H1 (cell line): ENCODE results near the gene SLC36A4. TPM values are rescaled to one million over a fixed set of nuclear protein-coding genes. Genes with fewer than 3 reads are reported as not detected.

Experiments used
- CTCF ChIA-PET: fragments of 300-600 bp; sonication (Branson Sonifier 250); formaldehyde crosslinking; loops from one replicate; lab custom pipeline; 2021; ENCODE audit not compliant: partially characterized antibody; lab: Charles Lee
- POLR2A ChIA-PET: fragments of 300-600 bp; sonication (Branson Sonifier 250); formaldehyde crosslinking; loops from one replicate; lab custom pipeline; 2021; ENCODE audit warnings: inconsistent platforms; ENCODE audit not compliant: partially characterized antibody; lab: Charles Lee
- DNase-seq, 2 experiments: peaks; one replicate each; pipeline versions ENCODE4 v3.0.0 to v3.0.0-alpha.2; 2010 to 2022; ENCODE audit warnings: low spot score in 2 of 2, low read depth in 1 of 2, mixed read lengths in 1 of 2
- FAIRE-seq: peaks from 2 replicates; lab custom pipeline; 2011; peaks lifted over from hg19 to GRCh38; lab: Jason Lieb, UNC
- H2AFZ ChIP-seq: 2 replicates; pipeline ENCODE4 v1.8.1; 2012; ENCODE audit warnings: low read length, inconsistent platforms
- H2AK5ac ChIP-seq: 2 replicates; pipeline ENCODE4 v1.6.1; 2013; ENCODE audit warnings: low read depth, low read length
- H2BK120ac ChIP-seq: replicated peaks from 2 replicates; pipeline ENCODE3; 2013; ENCODE audit warnings: low read depth, low read length, inconsistent platforms
- H2BK12ac ChIP-seq: 2 replicates; pipeline ENCODE4 v1.6.1; 2013; ENCODE audit warnings: low read depth, low read length
- H2BK15ac ChIP-seq: 2 replicates; pipeline ENCODE4 v1.6.1; 2013; ENCODE audit warnings: low read length
- H2BK20ac ChIP-seq: 2 replicates; pipeline ENCODE4 v1.6.1; 2013; ENCODE audit warnings: low read length
- H2BK5ac ChIP-seq: 2 replicates; pipeline ENCODE4 v1.6.1; 2013; ENCODE audit warnings: low read depth, low read length
- H3K14ac ChIP-seq: 2 replicates; pipeline ENCODE4 v1.6.1; 2013; ENCODE audit warnings: inconsistent platforms; ENCODE audit not compliant: insufficient read length
- H3K18ac ChIP-seq: 2 replicates; pipeline ENCODE4 v1.6.1; 2013; ENCODE audit warnings: low read length; ENCODE audit errors: extremely low read depth
- H3K23ac ChIP-seq: 2 replicates; pipeline ENCODE4 v1.6.1; 2013; ENCODE audit warnings: inconsistent platforms; ENCODE audit not compliant: insufficient read length
- H3K23me2 ChIP-seq: 2 replicates; pipeline ENCODE4 v1.6.1; 2013; ENCODE audit warnings: low read depth, low read length
- H3K27ac ChIP-seq: 2 replicates; pipeline ENCODE4 v1.6.1; 2011; ENCODE audit warnings: low read depth, low read length, inconsistent platforms
- H3K27me3 ChIP-seq, 4 experiments: replicated peaks in 1 of 4; 1 replicate in 1 of 4; 2 replicates in 3 of 4; pipeline versions ENCODE4 v1.6.1 to v1.8.1; 2011 to 2013; ENCODE audit warnings: low read length in 3 of 4, mild to moderate bottlenecking in 3 of 4, inconsistent platforms in 2 of 4, mixed read lengths in 2 of 4, moderate library complexity in 1 of 4; ENCODE audit not compliant: control insufficient read depth in 3 of 4, insufficient read depth in 3 of 4; ENCODE audit errors: extremely low read depth in 1 of 4
- H3K36me3 ChIP-seq, 4 experiments: 2 replicates each; pipeline versions ENCODE4 v1.6.1 to v1.8.1; 2011 to 2013; ENCODE audit warnings: mild to moderate bottlenecking in 4 of 4, low read length in 3 of 4, moderate library complexity in 2 of 4, control low read depth in 1 of 4, inconsistent platforms in 1 of 4; ENCODE audit not compliant: insufficient read depth in 4 of 4, control insufficient read depth in 2 of 4
- H3K4ac ChIP-seq: replicated peaks from 2 replicates; pipeline ENCODE3; 2013; ENCODE audit warnings: low read length, low read depth, mixed read lengths, inconsistent platforms; ENCODE audit not compliant: insufficient read length
- H3K4me1 ChIP-seq, 4 experiments: replicated peaks in 1 of 4; 1 replicate in 1 of 4; 2 replicates in 3 of 4; pipeline versions ENCODE4 v1.6.1 to v1.8.1; 2011 to 2013; ENCODE audit warnings: low read length in 3 of 4, inconsistent platforms in 2 of 4, mixed read lengths in 1 of 4; ENCODE audit not compliant: insufficient read depth in 4 of 4, control insufficient read depth in 3 of 4
- H3K4me2 ChIP-seq, 2 experiments: 2 replicates each; pipeline versions ENCODE4 v1.6.1 to v1.8.1; 2011 to 2013; ENCODE audit warnings: low read depth in 2 of 2, low read length in 2 of 2, control low read depth in 1 of 2, inconsistent platforms in 1 of 2, mild to moderate bottlenecking in 1 of 2; ENCODE audit not compliant: insufficient read depth in 1 of 2
- H3K4me3 ChIP-seq, 4 experiments: fragments of 200-600, 300-600 bp in 1 of 4; sonication (generic), shearing (Covaris generic), sonication (Bioruptor Twin) in 1 of 4; 2 replicates each; pipeline versions ENCODE4 v1.5.1 to v1.8.1; 2011 to 2016; ENCODE audit warnings: low read length in 4 of 4, low read depth in 3 of 4, control low read depth in 2 of 4, inconsistent platforms in 2 of 4, mild to moderate bottlenecking in 2 of 4, mixed read lengths in 1 of 4, moderate library complexity in 1 of 4; ENCODE audit not compliant: insufficient read depth in 2 of 4; ENCODE audit errors: extremely low read depth in 1 of 4
- H3K56ac ChIP-seq: replicated peaks from 2 replicates; pipeline ENCODE3; 2013; ENCODE audit warnings: low read depth, mild to moderate bottlenecking, mixed read lengths, low read length, inconsistent platforms; ENCODE audit not compliant: insufficient read length
- H3K79me1 ChIP-seq: 2 replicates; pipeline ENCODE4 v1.6.1; 2013; ENCODE audit warnings: low read depth, low read length, control low read depth
- H3K79me2 ChIP-seq, 2 experiments: 2 replicates each; pipeline versions ENCODE4 v1.6.1 to v1.8.1; 2012 to 2013; ENCODE audit warnings: low read length in 2 of 2, mild to moderate bottlenecking in 2 of 2, inconsistent platforms in 1 of 2; ENCODE audit not compliant: insufficient read depth in 2 of 2, control insufficient read depth in 1 of 2
- H3K9ac ChIP-seq, 4 experiments: replicated peaks in 1 of 4; 1 replicate in 1 of 4; 2 replicates in 3 of 4; pipeline versions ENCODE4 v1.6.1 to v1.8.1; 2011 to 2013; ENCODE audit warnings: low read depth in 3 of 4, low read length in 3 of 4, control low read depth in 2 of 4, mild to moderate bottlenecking in 2 of 4, moderate library complexity in 2 of 4, inconsistent platforms in 1 of 4; ENCODE audit errors: extremely low read depth in 1 of 4
- H3K9me3 ChIP-seq, 2 experiments: 2 replicates each; pipeline versions ENCODE4 v1.6.1 to v1.8.1; 2012 to 2013; ENCODE audit warnings: mild to moderate bottlenecking in 2 of 2, moderate library complexity in 2 of 2, control low read depth in 1 of 2, inconsistent platforms in 1 of 2, low read depth in 1 of 2, low read length in 1 of 2, mixed read lengths in 1 of 2; ENCODE audit not compliant: insufficient read depth in 2 of 2
- H4K20me1 ChIP-seq, 2 experiments: replicated peaks in 1 of 2; 2 replicates each; pipeline versions ENCODE3 to v1.8.1; 2011 to 2013; ENCODE audit warnings: inconsistent platforms in 2 of 2, low read length in 2 of 2, mild to moderate bottlenecking in 1 of 2; ENCODE audit not compliant: insufficient read depth in 2 of 2, control insufficient read depth in 1 of 2
- H4K5ac ChIP-seq: 2 replicates; pipeline ENCODE4 v1.6.1; 2013; ENCODE audit warnings: low read length, low read depth, mixed read lengths, inconsistent platforms; ENCODE audit not compliant: insufficient read length
- H4K8ac ChIP-seq: 2 replicates; pipeline ENCODE4 v1.8.0; 2013; ENCODE audit warnings: mild to moderate bottlenecking, moderate library complexity, low read length, inconsistent platforms; ENCODE audit not compliant: insufficient read depth; ENCODE audit errors: extremely low read depth
- H4K91ac ChIP-seq: replicated peaks from 2 replicates; pipeline ENCODE3; 2013; ENCODE audit warnings: low read length, mixed read lengths, inconsistent platforms; ENCODE audit not compliant: insufficient read length
- BACH1 ChIP-seq: IDR thresholded peaks from 2 replicates; pipeline ENCODE4 v1.6.1; 2012; ENCODE audit warnings: low read length, improper control_type of control experiment
- BCL11A ChIP-seq, 2 experiments: IDR thresholded peaks; one replicate each; pipeline ENCODE4 v1.6.1; 2011; ENCODE audit warnings: low read depth in 2 of 2, low read length in 2 of 2, mild to moderate bottlenecking in 2 of 2
- CEBPB ChIP-seq: IDR thresholded peaks from 2 replicates; pipeline ENCODE4 v1.6.1; 2012; ENCODE audit warnings: low read depth, low read length
- CHD1 ChIP-seq: IDR thresholded peaks from 2 replicates; pipeline ENCODE4 v1.6.1; 2012; ENCODE audit warnings: low read depth, low read length, improper control_type of control experiment
- CREB1 ChIP-seq: IDR thresholded peaks from 2 replicates; pipeline ENCODE4 v1.6.1; 2012; ENCODE audit warnings: inconsistent platforms
- EP300 ChIP-seq, 2 experiments: IDR thresholded peaks; 1 replicate in 1 of 2; 2 replicates in 1 of 2; pipeline ENCODE4 v1.6.1; 2011 to 2012; ENCODE audit warnings: low read depth in 2 of 2, low read length in 2 of 2, mild to moderate bottlenecking in 2 of 2, borderline replicate concordance in 1 of 2, inconsistent platforms in 1 of 2, moderate library complexity in 1 of 2
- GABPA ChIP-seq: IDR thresholded peaks from 2 replicates; pipeline ENCODE4 v1.6.1; 2011; ENCODE audit warnings: mild to moderate bottlenecking, low read length, moderate library complexity, borderline replicate concordance; ENCODE audit not compliant: insufficient read depth
- GTF2F1 ChIP-seq: IDR thresholded peaks from 2 replicates; pipeline ENCODE4 v1.6.1; 2012; ENCODE audit warnings: low read depth, low read length, improper control_type of control experiment, borderline replicate concordance
- HDAC6 ChIP-seq: IDR thresholded peaks from one replicate; pipeline ENCODE4 v1.7.1; 2012; ENCODE audit warnings: low read depth, mild to moderate bottlenecking, inconsistent platforms, low read length, moderate library complexity
- POLR2A ChIP-seq, 2 experiments: IDR thresholded peaks; 1 replicate in 1 of 2; 2 replicates in 1 of 2; pipeline ENCODE4 v1.6.1; 2011; ENCODE audit warnings: low read depth in 2 of 2, low read length in 2 of 2, mild to moderate bottlenecking in 2 of 2; ENCODE audit errors: control extremely low read depth in 1 of 2
- POLR2AphosphoS5 ChIP-seq: IDR thresholded peaks from 2 replicates; pipeline ENCODE4 v1.6.1; 2011; ENCODE audit warnings: low read depth, low read length
- TAF1 ChIP-seq: IDR thresholded peaks from 2 replicates; pipeline ENCODE4 v1.6.1; 2011; ENCODE audit warnings: mild to moderate bottlenecking, low read depth, low read length
- WGBS, 2 experiments: shearing (Covaris generic) in 1 of 2; methylation state at CpG; one replicate each; pipeline versions ENCODE4 v1.1.6 to v1.1.7; 2013 to 2015; ENCODE audit warnings: low lambda C conversion rate in 2 of 2, mixed read lengths in 2 of 2, inconsistent platforms in 1 of 2, low coverage in 1 of 2, missing lambda C conversion rate in 1 of 2; ENCODE audit not compliant: insufficient replicate concordance in 2 of 2, insufficient coverage in 1 of 2, insufficient read length in 1 of 2; ENCODE audit errors: extremely low coverage in 1 of 2, missing lambda C conversion rate in 1 of 2; 5-methylcytosine and 5-hydroxymethylcytosine counted together
- polyA plus RNA-seq, 7 experiments: library from polyadenylated mRNA; depleted of rRNA in 3 of 7; stranded (reverse) in 5 of 7; unstranded in 2 of 7; fragments of >200 nt in 5 of 7; fragments of 200-250 nt in 2 of 7; gene quantifications; 1 replicate in 5 of 7; 2 replicates in 1 of 7; 4 replicates in 1 of 7; pipeline versions ENCODE4 v1.2.1 to v1.2.3, GENCODE V29; 2011 to 2013; ENCODE audit warnings: missing spikeins in 2 of 7, mixed read lengths in 2 of 7
- total RNA-seq: library from RNA; stranded (reverse); fragmentation: NEBNext Ultra II Directional; extraction: Animal tissue kit (Norgen Biotek cat#: 25700); gene quantifications from 2 replicates; pipeline ENCODE4 v1.2.1, GENCODE V29; 2021

SLC36A4 gene
- total and polyA plus RNA-seq, 2 of the 8 experiments (the other 6 are each of a cell fraction or from before 2014, with no cell fraction given) = 10.2 to 22.7 TPM

DNA sequence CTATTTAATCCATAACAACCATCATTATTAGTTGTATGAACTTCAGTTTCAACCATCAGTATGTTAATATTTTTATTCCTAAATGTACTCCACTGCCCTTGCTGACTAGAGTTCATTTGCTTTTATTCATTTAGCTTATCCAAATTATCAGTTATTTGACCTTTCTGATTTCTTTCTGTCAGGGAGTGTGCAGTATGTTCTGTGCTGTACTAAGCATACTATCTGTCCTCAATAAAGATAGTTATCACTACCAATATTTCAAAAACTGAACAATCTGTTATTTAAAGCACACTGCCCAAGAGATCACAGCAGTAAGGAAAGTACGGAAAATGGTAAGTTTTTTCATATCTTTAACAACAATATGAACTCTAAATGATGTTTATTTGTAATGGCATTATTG, 8.3 kb downstream of the SLC36A4 start:
- H3K79me2 ChIP-seq = peaks cover 4 to 80% of the 10 kb centered on the region in 2 experiments

More for the DNA sequence above, 8.3 kb downstream of the SLC36A4 start:
- ChIA-PET CTCF (no interaction called here), POLR2A (interaction anchor here (0.6 kb wide), 1 partner anchor 552 kb away, joined by 3 read pairs; the partner anchor contains the start of genes C11orf54 and TAF1D)
- Histone ChIP-seq H2BK12ac (no peak overlapping the region), H4K91ac (no peak overlapping the region), H3K27me3 (no peaks in the 10 kb centered on the region), H3K9ac (no peak overlapping the region), H3K27ac (no peak overlapping the region), H2BK120ac (no peak overlapping the region), H2AK5ac (no peak overlapping the region), H4K5ac (no peak overlapping the region), H2BK20ac (no peak overlapping the region), H2AFZ (no peak overlapping the region), H3K4ac (no peak overlapping the region), H2BK15ac (no peak overlapping the region), H3K18ac (no peak overlapping the region), H3K23ac (no peak overlapping the region), H2BK5ac (no peak overlapping the region), H3K4me1 (peaks cover 0 to 3% (median 0%) of the 10 kb centered on the region in 4 experiments; a peak in 1 of 7 replicates), H4K8ac (no peak overlapping the region), H3K56ac (no peak overlapping the region), H3K14ac (no peak overlapping the region), H3K23me2 (no peaks in the 10 kb centered on the region), H4K20me1 (peaks cover 0 to 3% of the 10 kb centered on the region in 2 experiments), H3K36me3 (peaks cover 0 to 15% (median 5%) of the 10 kb centered on the region in 4 experiments; a peak in 3 of 8 replicates), H3K4me2 (no peak overlapping the region), H3K9me3 (peaks cover 0 to 9% of the 10 kb centered on the region in 2 experiments; a peak in 3 of 4 replicates), H3K4me3 (no peak overlapping the region), H3K79me1 (0 out of 2 replicates have a peak, but pooled peaks cover 3% of the 10 kb centered on the region)
- DNase-seq = no peak
- 88% methylated on average over 1 of the region's 1 CpG; no CpG with 5 or more reads in 1 of the 2 experiments for WGBS, 2 experiments
- FAIRE-seq = no peak
- TF ChIP-seq POLR2A (IDR thresholded peaks at IDR 0.05; ENCODE audit: control extremely low read depth in 1 of 2, low read depth in 2 of 2, low read length in 2 of 2) = no peak
- no peak for TF ChIP-seq BCL11A (IDR thresholded peaks at IDR 0.05; ENCODE audit: low read depth in 2 of 2, low read length in 2 of 2)
- no peak for TF ChIP-seq GABPA
- TF ChIP-seq EP300 (IDR thresholded peaks at IDR 0.05; ENCODE audit: borderline replicate concordance in 1 of 2, low read depth in 2 of 2, low read length in 2 of 2) = no peak
- no peak for TF ChIP-seq CREB1
- TF ChIP-seq GTF2F1 = no peak
- no peak for TF ChIP-seq POLR2AphosphoS5
- TF ChIP-seq CEBPB = no peak
- TF ChIP-seq TAF1 = no peak
- TF ChIP-seq BACH1 = no peak
- TF ChIP-seq HDAC6 = no peak
- no peak for TF ChIP-seq CHD1
